Osteocyte (in vitro differentiated cells): ENCODE measurements around the gene KRT3. TPM values are rescaled to one million over a fixed set of nuclear protein-coding genes. Genes with fewer than 3 reads are reported as not detected.

Experiments
- DNase-seq: peaks from one replicate; pipeline ENCODE4 v3.0.0; 2021; ENCODE audit warnings: mixed read lengths; ENCODE audit not compliant: unreplicated experiment; ENCODE audit errors: extremely low spot score
- H3K27ac Mint-ChIP-seq: one replicate; pipeline ENCODE4 v1.8.0; 2021; ENCODE audit warnings: mild to moderate bottlenecking, mixed read lengths; ENCODE audit not compliant: unreplicated experiment
- H3K27me3 Mint-ChIP-seq: one replicate; pipeline ENCODE4 v1.8.0; 2021; ENCODE audit warnings: mixed read lengths; ENCODE audit not compliant: unreplicated experiment
- H3K36me3 Mint-ChIP-seq: one replicate; pipeline ENCODE4 v1.8.0; 2021; ENCODE audit warnings: mixed read lengths; ENCODE audit not compliant: unreplicated experiment
- H3K4me1 Mint-ChIP-seq: one replicate; pipeline ENCODE4 v1.8.0; 2021; ENCODE audit warnings: mixed read lengths; ENCODE audit not compliant: unreplicated experiment
- H3K4me3 Mint-ChIP-seq: one replicate; pipeline ENCODE4 v1.8.0; 2021; ENCODE audit warnings: mild to moderate bottlenecking, moderate library complexity, mixed read lengths; ENCODE audit not compliant: unreplicated experiment
- H3K9me3 Mint-ChIP-seq: one replicate; pipeline ENCODE4 v1.8.0; 2021; ENCODE audit warnings: mixed read lengths; ENCODE audit not compliant: unreplicated experiment
- total RNA-seq: library from RNA; stranded (reverse); gene quantifications from 2 replicates; pipeline ENCODE4 v1.2.1, GENCODE V29; 2021
- TF ChIP-seq, protein P1 (sequence below): fragments of 200-600 bp; sonication (generic); IDR thresholded peaks from 2 replicates; pipeline ENCODE4 v1.5.0; 2021; ENCODE audit warnings: antibody characterized with exemption, mild to moderate bottlenecking, moderate library complexity

The KRT3 gene
- total RNA-seq, 1 donor from 2014 or later: not detected

GRCh38 chr12:52807544-52808470 is 11.9 kb upstream of the KRT3 start:
- no peak overlapping the region for H3K4me3 Mint-ChIP-seq
- peaks cover 59% of the 10 kb centered on the region for H3K27me3 Mint-ChIP-seq
- no peak overlapping the region for H3K27ac Mint-ChIP-seq
- no peaks in the 10 kb centered on the region for H3K4me1 Mint-ChIP-seq
- TF ChIP-seq, protein P1, sequence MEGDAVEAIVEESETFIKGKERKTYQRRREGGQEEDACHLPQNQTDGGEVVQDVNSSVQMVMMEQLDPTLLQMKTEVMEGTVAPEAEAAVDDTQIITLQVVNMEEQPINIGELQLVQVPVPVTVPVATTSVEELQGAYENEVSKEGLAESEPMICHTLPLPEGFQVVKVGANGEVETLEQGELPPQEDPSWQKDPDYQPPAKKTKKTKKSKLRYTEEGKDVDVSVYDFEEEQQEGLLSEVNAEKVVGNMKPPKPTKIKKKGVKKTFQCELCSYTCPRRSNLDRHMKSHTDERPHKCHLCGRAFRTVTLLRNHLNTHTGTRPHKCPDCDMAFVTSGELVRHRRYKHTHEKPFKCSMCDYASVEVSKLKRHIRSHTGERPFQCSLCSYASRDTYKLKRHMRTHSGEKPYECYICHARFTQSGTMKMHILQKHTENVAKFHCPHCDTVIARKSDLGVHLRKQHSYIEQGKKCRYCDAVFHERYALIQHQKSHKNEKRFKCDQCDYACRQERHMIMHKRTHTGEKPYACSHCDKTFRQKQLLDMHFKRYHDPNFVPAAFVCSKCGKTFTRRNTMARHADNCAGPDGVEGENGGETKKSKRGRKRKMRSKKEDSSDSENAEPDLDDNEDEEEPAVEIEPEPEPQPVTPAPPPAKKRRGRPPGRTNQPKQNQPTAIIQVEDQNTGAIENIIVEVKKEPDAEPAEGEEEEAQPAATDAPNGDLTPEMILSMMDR: no peak
- H3K9me3 Mint-ChIP-seq: no peaks in the 10 kb centered on the region
- H3K36me3 Mint-ChIP-seq: no peaks in the 10 kb centered on the region
- DNase-seq: no peak

DNA sequence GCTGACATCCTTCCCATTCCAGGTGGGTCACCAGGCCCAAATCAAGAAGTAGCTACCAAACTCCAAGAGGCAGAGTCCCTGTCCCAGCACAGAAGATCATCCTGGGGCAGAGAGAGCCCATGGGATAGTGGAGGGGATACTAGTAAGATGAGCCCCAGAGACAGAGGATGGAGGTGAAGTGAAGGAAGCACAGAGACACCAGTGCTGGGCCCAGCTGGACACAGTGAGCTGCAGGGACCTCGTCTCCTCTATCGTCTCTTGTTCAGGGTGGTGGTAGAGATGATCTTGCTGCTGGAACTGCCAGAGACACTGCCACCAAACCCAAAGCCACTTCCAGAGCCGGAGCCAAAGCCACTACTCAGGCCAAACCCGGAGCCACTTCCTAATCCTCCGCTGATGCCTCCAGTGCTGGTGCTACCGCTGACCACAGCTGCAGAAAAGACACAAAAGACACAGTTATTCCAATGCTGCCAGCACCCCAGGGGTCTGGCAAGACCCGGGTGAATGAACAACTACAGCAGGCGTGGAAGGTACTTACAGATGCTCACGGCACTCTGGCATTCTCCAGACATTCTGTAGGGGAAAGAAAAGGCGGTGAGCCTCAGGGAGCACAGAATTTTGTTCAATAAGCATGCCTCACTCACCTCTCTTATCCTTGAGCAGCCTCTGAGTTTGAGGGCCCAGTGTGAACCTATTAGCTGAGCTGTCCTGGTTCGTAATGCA is 11.1 kb upstream of the KRT3 start:
- Mint-ChIP-seq H3K9me3 (no peaks in the 10 kb centered on the region), H3K27ac (no peak overlapping the region), H3K36me3 (no peaks in the 10 kb centered on the region), H3K27me3 (peaks cover 63% of the 10 kb centered on the region), H3K4me1 (no peaks in the 10 kb centered on the region), H3K4me3 (no peak overlapping the region)
- DNase-seq: no peak
- TF ChIP-seq, protein P1: no peak

- H3K27ac Mint-ChIP-seq: no peak overlapping the region
- TF ChIP-seq, protein P1: no peak
- H3K4me1 Mint-ChIP-seq: no peaks in the 10 kb centered on the region
- no peak for DNase-seq
- no peaks in the 10 kb centered on the region for H3K9me3 Mint-ChIP-seq
- no peaks in the 10 kb centered on the region for H3K36me3 Mint-ChIP-seq
- no peak overlapping the region for H3K4me3 Mint-ChIP-seq
- peaks cover 60% of the 10 kb centered on the region for H3K27me3 Mint-ChIP-seq
Measured at GRCh38 chr12:52806169-52806811, 10.4 kb upstream of the KRT3 start.

- H3K27me3 Mint-ChIP-seq: peaks cover 55% of the 10 kb centered on the region
Measured at GRCh38 chr12:52805739-52806138, 9.8 kb upstream of the KRT3 start.

More at GRCh38 chr12:52805739-52806138, 9.8 kb upstream of the KRT3 start:
- no peaks in the 10 kb centered on the region for H3K36me3 Mint-ChIP-seq
- H3K4me1 Mint-ChIP-seq: no peaks in the 10 kb centered on the region
- no peak overlapping the region for H3K4me3 Mint-ChIP-seq
- H3K9me3 Mint-ChIP-seq: no peaks in the 10 kb centered on the region
- TF ChIP-seq, protein P1: no peak
- DNase-seq: no peak
- H3K27ac Mint-ChIP-seq: no peak overlapping the region
